H1 (cell line): ENCODE measurements around the gene RBM17. TPM values are rescaled to one million over a fixed set of nuclear protein-coding genes. Genes with fewer than 3 reads are reported as not detected.

Experiments used
- CTCF ChIA-PET: fragments of 300-600 bp; sonication (Branson Sonifier 250); formaldehyde crosslinking; loops from one replicate; lab custom pipeline; 2021; ENCODE audit not compliant: partially characterized antibody; lab: Charles Lee
- POLR2A ChIA-PET: fragments of 300-600 bp; sonication (Branson Sonifier 250); formaldehyde crosslinking; loops from one replicate; lab custom pipeline; 2021; ENCODE audit warnings: inconsistent platforms; ENCODE audit not compliant: partially characterized antibody; lab: Charles Lee
- DNase-seq, 2 experiments: peaks; one replicate each; pipeline versions ENCODE4 v3.0.0 to v3.0.0-alpha.2; 2010 to 2022; ENCODE audit warnings: low spot score in 2 of 2, low read depth in 1 of 2, mixed read lengths in 1 of 2
- FAIRE-seq: peaks from 2 replicates; lab custom pipeline; 2011; peaks lifted over from hg19 to GRCh38; lab: Jason Lieb, UNC
- H2AFZ ChIP-seq: 2 replicates; pipeline ENCODE4 v1.8.1; 2012; ENCODE audit warnings: low read length, inconsistent platforms
- H2AK5ac ChIP-seq: 2 replicates; pipeline ENCODE4 v1.6.1; 2013; ENCODE audit warnings: low read depth, low read length
- H2BK120ac ChIP-seq: replicated peaks from 2 replicates; pipeline ENCODE3; 2013; ENCODE audit warnings: low read depth, low read length, inconsistent platforms
- H2BK12ac ChIP-seq: 2 replicates; pipeline ENCODE4 v1.6.1; 2013; ENCODE audit warnings: low read depth, low read length
- H2BK15ac ChIP-seq: 2 replicates; pipeline ENCODE4 v1.6.1; 2013; ENCODE audit warnings: low read length
- H2BK20ac ChIP-seq: 2 replicates; pipeline ENCODE4 v1.6.1; 2013; ENCODE audit warnings: low read length
- H2BK5ac ChIP-seq: 2 replicates; pipeline ENCODE4 v1.6.1; 2013; ENCODE audit warnings: low read depth, low read length
- H3K14ac ChIP-seq: 2 replicates; pipeline ENCODE4 v1.6.1; 2013; ENCODE audit warnings: inconsistent platforms; ENCODE audit not compliant: insufficient read length
- H3K18ac ChIP-seq: 2 replicates; pipeline ENCODE4 v1.6.1; 2013; ENCODE audit warnings: low read length; ENCODE audit errors: extremely low read depth
- H3K23ac ChIP-seq: 2 replicates; pipeline ENCODE4 v1.6.1; 2013; ENCODE audit warnings: inconsistent platforms; ENCODE audit not compliant: insufficient read length
- H3K23me2 ChIP-seq: 2 replicates; pipeline ENCODE4 v1.6.1; 2013; ENCODE audit warnings: low read depth, low read length
- H3K27ac ChIP-seq: 2 replicates; pipeline ENCODE4 v1.6.1; 2011; ENCODE audit warnings: low read depth, low read length, inconsistent platforms
- H3K27me3 ChIP-seq, 4 experiments: replicated peaks in 1 of 4; 1 replicate in 1 of 4; 2 replicates in 3 of 4; pipeline versions ENCODE4 v1.6.1 to v1.8.1; 2011 to 2013; ENCODE audit warnings: low read length in 3 of 4, mild to moderate bottlenecking in 3 of 4, inconsistent platforms in 2 of 4, mixed read lengths in 2 of 4, moderate library complexity in 1 of 4; ENCODE audit not compliant: control insufficient read depth in 3 of 4, insufficient read depth in 3 of 4; ENCODE audit errors: extremely low read depth in 1 of 4
- H3K36me3 ChIP-seq, 4 experiments: 2 replicates each; pipeline versions ENCODE4 v1.6.1 to v1.8.1; 2011 to 2013; ENCODE audit warnings: mild to moderate bottlenecking in 4 of 4, low read length in 3 of 4, moderate library complexity in 2 of 4, control low read depth in 1 of 4, inconsistent platforms in 1 of 4; ENCODE audit not compliant: insufficient read depth in 4 of 4, control insufficient read depth in 2 of 4
- H3K4ac ChIP-seq: replicated peaks from 2 replicates; pipeline ENCODE3; 2013; ENCODE audit warnings: low read length, low read depth, mixed read lengths, inconsistent platforms; ENCODE audit not compliant: insufficient read length
- H3K4me1 ChIP-seq, 4 experiments: replicated peaks in 1 of 4; 1 replicate in 1 of 4; 2 replicates in 3 of 4; pipeline versions ENCODE4 v1.6.1 to v1.8.1; 2011 to 2013; ENCODE audit warnings: low read length in 3 of 4, inconsistent platforms in 2 of 4, mixed read lengths in 1 of 4; ENCODE audit not compliant: insufficient read depth in 4 of 4, control insufficient read depth in 3 of 4
- H3K4me2 ChIP-seq, 2 experiments: 2 replicates each; pipeline versions ENCODE4 v1.6.1 to v1.8.1; 2011 to 2013; ENCODE audit warnings: low read depth in 2 of 2, low read length in 2 of 2, control low read depth in 1 of 2, inconsistent platforms in 1 of 2, mild to moderate bottlenecking in 1 of 2; ENCODE audit not compliant: insufficient read depth in 1 of 2
- H3K4me3 ChIP-seq, 4 experiments: fragments of 200-600, 300-600 bp in 1 of 4; sonication (generic), shearing (Covaris generic), sonication (Bioruptor Twin) in 1 of 4; 2 replicates each; pipeline versions ENCODE4 v1.5.1 to v1.8.1; 2011 to 2016; ENCODE audit warnings: low read length in 4 of 4, low read depth in 3 of 4, control low read depth in 2 of 4, inconsistent platforms in 2 of 4, mild to moderate bottlenecking in 2 of 4, mixed read lengths in 1 of 4, moderate library complexity in 1 of 4; ENCODE audit not compliant: insufficient read depth in 2 of 4; ENCODE audit errors: extremely low read depth in 1 of 4
- H3K56ac ChIP-seq: replicated peaks from 2 replicates; pipeline ENCODE3; 2013; ENCODE audit warnings: low read depth, mild to moderate bottlenecking, mixed read lengths, low read length, inconsistent platforms; ENCODE audit not compliant: insufficient read length
- H3K79me1 ChIP-seq: 2 replicates; pipeline ENCODE4 v1.6.1; 2013; ENCODE audit warnings: low read depth, low read length, control low read depth
- H3K79me2 ChIP-seq, 2 experiments: 2 replicates each; pipeline versions ENCODE4 v1.6.1 to v1.8.1; 2012 to 2013; ENCODE audit warnings: low read length in 2 of 2, mild to moderate bottlenecking in 2 of 2, inconsistent platforms in 1 of 2; ENCODE audit not compliant: insufficient read depth in 2 of 2, control insufficient read depth in 1 of 2
- H3K9ac ChIP-seq, 4 experiments: replicated peaks in 1 of 4; 1 replicate in 1 of 4; 2 replicates in 3 of 4; pipeline versions ENCODE4 v1.6.1 to v1.8.1; 2011 to 2013; ENCODE audit warnings: low read depth in 3 of 4, low read length in 3 of 4, control low read depth in 2 of 4, mild to moderate bottlenecking in 2 of 4, moderate library complexity in 2 of 4, inconsistent platforms in 1 of 4; ENCODE audit errors: extremely low read depth in 1 of 4
- H3K9me3 ChIP-seq, 2 experiments: 2 replicates each; pipeline versions ENCODE4 v1.6.1 to v1.8.1; 2012 to 2013; ENCODE audit warnings: mild to moderate bottlenecking in 2 of 2, moderate library complexity in 2 of 2, control low read depth in 1 of 2, inconsistent platforms in 1 of 2, low read depth in 1 of 2, low read length in 1 of 2, mixed read lengths in 1 of 2; ENCODE audit not compliant: insufficient read depth in 2 of 2
- H4K20me1 ChIP-seq, 2 experiments: replicated peaks in 1 of 2; 2 replicates each; pipeline versions ENCODE3 to v1.8.1; 2011 to 2013; ENCODE audit warnings: inconsistent platforms in 2 of 2, low read length in 2 of 2, mild to moderate bottlenecking in 1 of 2; ENCODE audit not compliant: insufficient read depth in 2 of 2, control insufficient read depth in 1 of 2
- H4K5ac ChIP-seq: 2 replicates; pipeline ENCODE4 v1.6.1; 2013; ENCODE audit warnings: low read length, low read depth, mixed read lengths, inconsistent platforms; ENCODE audit not compliant: insufficient read length
- H4K8ac ChIP-seq: 2 replicates; pipeline ENCODE4 v1.8.0; 2013; ENCODE audit warnings: mild to moderate bottlenecking, moderate library complexity, low read length, inconsistent platforms; ENCODE audit not compliant: insufficient read depth; ENCODE audit errors: extremely low read depth
- H4K91ac ChIP-seq: replicated peaks from 2 replicates; pipeline ENCODE3; 2013; ENCODE audit warnings: low read length, mixed read lengths, inconsistent platforms; ENCODE audit not compliant: insufficient read length
- CBX5 ChIP-seq: fragments of 300-800, 300-1000 bp; sonication (generic); IDR thresholded peaks from 2 replicates; pipeline ENCODE4 v1.7.1; 2016; ENCODE audit warnings: antibody characterized with exemption, low read length, low read depth
- KDM1A ChIP-seq: fragments of 200-600, 300-600 bp; sonication (generic); IDR thresholded peaks from 2 replicates; pipeline ENCODE4 v1.7.1; 2016; ENCODE audit warnings: mild to moderate bottlenecking, low read length, borderline replicate concordance
- KDM4A ChIP-seq: IDR thresholded peaks from one replicate; pipeline ENCODE4 v1.7.1; 2012; ENCODE audit warnings: low read depth, mild to moderate bottlenecking, moderate library complexity, low read length, inconsistent platforms; ENCODE audit not compliant: severe bottlenecking
- NRF1 ChIP-seq: IDR thresholded peaks from 2 replicates; pipeline ENCODE4 v1.6.1; 2011; ENCODE audit warnings: mild to moderate bottlenecking, low read depth, low read length, improper control_type of control experiment
- WGBS, 2 experiments: shearing (Covaris generic) in 1 of 2; methylation state at CpG; one replicate each; pipeline versions ENCODE4 v1.1.6 to v1.1.7; 2013 to 2015; ENCODE audit warnings: low lambda C conversion rate in 2 of 2, mixed read lengths in 2 of 2, inconsistent platforms in 1 of 2, low coverage in 1 of 2, missing lambda C conversion rate in 1 of 2; ENCODE audit not compliant: insufficient replicate concordance in 2 of 2, insufficient coverage in 1 of 2, insufficient read length in 1 of 2; ENCODE audit errors: extremely low coverage in 1 of 2, missing lambda C conversion rate in 1 of 2; 5-methylcytosine and 5-hydroxymethylcytosine counted together
- polyA plus RNA-seq, 7 experiments: library from polyadenylated mRNA; depleted of rRNA in 3 of 7; stranded (reverse) in 5 of 7; unstranded in 2 of 7; fragments of >200 nt in 5 of 7; fragments of 200-250 nt in 2 of 7; gene quantifications; 1 replicate in 5 of 7; 2 replicates in 1 of 7; 4 replicates in 1 of 7; pipeline versions ENCODE4 v1.2.1 to v1.2.3, GENCODE V29; 2011 to 2013; ENCODE audit warnings: missing spikeins in 2 of 7, mixed read lengths in 2 of 7
- total RNA-seq: library from RNA; stranded (reverse); fragmentation: NEBNext Ultra II Directional; extraction: Animal tissue kit (Norgen Biotek cat#: 25700); gene quantifications from 2 replicates; pipeline ENCODE4 v1.2.1, GENCODE V29; 2021

Gene RBM17
- total and polyA plus RNA-seq, 2 of the 8 experiments (the other 6 are each of a cell fraction or from before 2014, with no cell fraction given): 15.7 to 128 TPM

DNA sequence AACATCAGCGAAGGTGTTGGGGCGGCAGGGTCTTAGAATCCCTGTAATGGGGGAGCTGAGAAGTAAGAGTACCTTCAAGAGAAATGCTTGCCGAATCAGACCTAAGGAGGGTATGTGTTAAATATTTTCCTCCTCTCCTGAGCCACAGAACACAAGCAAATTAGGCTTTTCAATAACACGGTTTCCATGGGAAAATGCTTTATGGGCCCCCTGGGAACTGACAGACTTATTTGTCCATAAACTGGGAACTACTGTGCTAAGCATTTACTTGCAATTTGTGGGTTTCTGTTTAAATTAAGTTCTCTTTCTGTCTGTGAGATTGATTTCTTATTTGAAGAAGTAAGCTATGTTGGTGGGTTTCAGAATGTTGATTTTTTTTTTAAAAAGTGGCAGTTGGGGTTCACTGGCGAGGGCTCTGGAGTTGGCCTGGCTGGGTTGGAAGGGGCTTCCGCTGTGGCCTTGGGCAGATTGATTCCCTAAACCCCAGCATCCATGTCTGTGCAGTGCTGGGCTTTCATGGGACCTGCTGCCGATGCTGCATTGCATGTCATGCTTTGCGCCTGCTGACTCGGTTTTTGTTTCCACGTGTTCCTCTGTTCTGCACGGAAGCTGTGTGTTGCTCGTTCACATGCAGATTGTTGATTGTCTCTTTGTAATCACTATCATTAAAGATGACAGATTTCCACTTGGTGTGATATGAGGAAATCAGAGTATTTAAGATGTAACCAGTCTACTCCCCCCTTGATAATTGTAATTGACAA, 7.2 kb downstream of the RBM17 start:
- Histone ChIP-seq H4K91ac (peak overlapping the region; percentile 30), H2BK120ac (no peak overlapping the region), H3K18ac (no peak overlapping the region), H3K23me2 (no peaks in the 10 kb centered on the region), H2AK5ac (peak overlapping the region; percentile 88), H3K4me1 (peaks cover 6 to 31% (median 20%) of the 10 kb centered on the region in 4 experiments), H3K79me2 (peaks cover 23 to 94% of the 10 kb centered on the region in 2 experiments), H3K23ac (peak overlapping the region; percentile 70), H4K5ac (no peak overlapping the region), H4K8ac (no peak overlapping the region; the same call in 1 of the 2 replicates), H3K4me3 (no peak overlapping the region), H2BK5ac (peak overlapping the region; percentile 36; the same call in 1 of the 2 replicates), H2BK15ac (no peak overlapping the region), H3K79me1 (peaks cover 5% of the 10 kb centered on the region), H2AFZ (no peak overlapping the region), H4K20me1 (peaks cover 9 to 15% of the 10 kb centered on the region in 2 experiments), H3K4ac (no peak overlapping the region)
- POLR2A ChIA-PET: interaction anchor here (1.5 to 1.9 kb wide), 2 partner anchors 107 to 120 kb away, joined by 4 to 9 read pairs; partner anchors contain the start of gene PFKFB3
- FAIRE-seq (no peak), DNase-seq (no peak)
- WGBS, 2 experiments: 81% methylated on average over 12 of the region's 12 CpGs; no CpG with 5 or more reads in 1 of the 2 experiments
- CTCF ChIA-PET: interaction anchor here (0.6 to 4.1 kb wide), 6 partner anchors 10 to 224 kb away, joined by 3 to 21 read pairs (median 4); no protein-coding TSS in a partner anchor
- no peak for TF ChIP-seq CBX5
- no peak for TF ChIP-seq NRF1
- no peak for TF ChIP-seq KDM1A
- no peak for TF ChIP-seq KDM4A
- TF ChIP-seq, all 59 proteins: peak for 0
- Histone ChIP-seq H3K36me3 (peaks cover 0 to 11% (median 0%) of the 10 kb centered on the region in 4 experiments; a peak in 3 of 8 replicates), H2BK12ac (no peak overlapping the region), H3K56ac (no peak overlapping the region), H3K9ac (peak overlapping the region in 1 of 4 experiments; percentile 39; a peak in 1 of 7 replicates), H3K9me3 (no peaks in the 10 kb centered on the region), H3K14ac (no peak overlapping the region), H3K4me2 (peak overlapping the region in 1 of 2 experiments; percentile 5; a peak in 1 of 4 replicates), H2BK20ac (no peak overlapping the region), H3K27ac (no peak overlapping the region), H3K27me3 (no peaks in the 10 kb centered on the region)
